Measurements from ENCODE around the gene LCE6A.

LCE6A gene, protein sequence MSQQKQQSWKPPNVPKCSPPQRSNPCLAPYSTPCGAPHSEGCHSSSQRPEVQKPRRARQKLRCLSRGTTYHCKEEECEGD

DNA sequence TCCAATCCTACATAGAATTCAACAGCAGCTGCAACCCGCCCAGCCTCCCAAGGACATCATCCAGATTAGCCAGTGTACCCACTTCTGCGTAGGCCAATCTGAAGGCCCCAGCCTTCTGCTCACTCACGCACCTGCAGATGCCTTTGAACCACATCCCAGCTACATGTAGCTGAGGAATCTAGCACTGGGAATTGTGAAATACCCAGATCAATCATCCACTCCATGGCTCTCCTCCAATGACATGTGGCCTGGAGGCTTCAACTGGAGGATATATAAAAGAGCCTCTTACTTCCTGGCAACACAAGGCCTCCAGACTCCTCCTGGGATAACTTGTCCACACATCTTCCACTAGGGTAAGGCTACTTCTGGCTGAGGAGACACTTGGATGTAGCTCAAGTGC lies at the start of gene LCE6A:
Gene LCE6A (plus strand): TSS at position 301 of the 400 bp plus-strand sequence. CDS start 665 bp downstream, outside the sequence.
- no peak for DNase-seq

DNA sequence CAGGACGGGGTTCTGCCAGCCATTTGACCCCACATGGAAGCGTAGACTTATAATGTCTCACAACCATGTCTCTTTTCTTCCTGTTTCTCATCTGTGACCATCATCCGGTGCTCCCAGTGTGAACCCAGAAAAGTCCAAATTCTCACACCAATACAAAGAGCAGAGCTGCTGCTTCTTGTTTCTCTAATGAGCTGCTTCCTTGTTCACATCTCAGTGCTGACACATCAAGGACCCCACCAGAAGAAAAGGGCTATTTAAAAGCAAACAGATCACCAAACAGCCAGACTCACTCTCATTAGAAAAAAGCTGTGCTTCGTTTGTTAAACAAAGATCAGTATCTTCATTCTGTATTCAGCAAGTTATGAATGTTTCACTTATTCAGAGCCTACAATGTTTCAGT lies 47.0 kb upstream of the LCE6A start:
- no peak for DNase-seq

- no peak for DNase-seq
Measured at GRCh38 chr1:152796421-152796820, 46.2 kb upstream of the LCE6A start, which contains the start of gene LCE1D. TSS of gene LCE1D (plus strand) at chr1:152796721. CDS start at chr1:152797795, 1,074 bp downstream.

- no peak for DNase-seq
Measured at GRCh38 chr1:152801333-152801732, 41.3 kb upstream of the LCE6A start.

GRCh38 chr1:152806576-152806975 lies 36.1 kb upstream of the LCE6A start, which contains the start of gene LCE1C:
TSS of gene LCE1C (minus strand) at chr1:152806651. CDS start at chr1:152805478, 1,173 bp downstream.
- DNase-seq = no peak

GRCh38 chr1:152811050-152811449 lies 31.6 kb upstream of the LCE6A start:
- DNase-seq = no peak

- DNase-seq = no peak
Measured at GRCh38 chr1:152811671-152812070, 31.0 kb upstream of the LCE6A start, which contains the start of gene LCE1B. TSS of gene LCE1B (plus strand) at chr1:152811971. CDS start at chr1:152812447, 476 bp downstream.

DNA sequence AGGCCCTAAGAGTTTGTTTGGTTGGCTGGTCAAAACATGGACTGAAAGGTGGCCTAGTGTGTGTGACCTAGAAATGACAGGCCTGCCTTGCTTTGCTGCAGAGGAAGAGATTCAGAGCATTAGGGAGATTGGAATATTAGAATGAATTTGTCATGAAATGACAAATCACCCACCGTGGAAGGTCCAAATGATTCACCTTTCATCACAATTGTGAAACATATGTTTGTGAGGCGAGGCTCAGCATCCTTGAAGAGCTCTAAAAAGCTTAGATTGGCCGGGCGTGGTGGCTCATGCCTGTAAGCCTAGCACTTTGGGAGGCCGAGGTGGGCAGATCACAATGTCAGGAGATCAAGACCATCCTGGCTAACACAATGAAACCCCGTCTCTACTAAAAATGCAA lies 25.3 kb upstream of the LCE6A start:
- DNase-seq = no peak

- DNase-seq = no peak
Measured at GRCh38 chr1:152823294-152823693, 19.4 kb upstream of the LCE6A start.

DNA sequence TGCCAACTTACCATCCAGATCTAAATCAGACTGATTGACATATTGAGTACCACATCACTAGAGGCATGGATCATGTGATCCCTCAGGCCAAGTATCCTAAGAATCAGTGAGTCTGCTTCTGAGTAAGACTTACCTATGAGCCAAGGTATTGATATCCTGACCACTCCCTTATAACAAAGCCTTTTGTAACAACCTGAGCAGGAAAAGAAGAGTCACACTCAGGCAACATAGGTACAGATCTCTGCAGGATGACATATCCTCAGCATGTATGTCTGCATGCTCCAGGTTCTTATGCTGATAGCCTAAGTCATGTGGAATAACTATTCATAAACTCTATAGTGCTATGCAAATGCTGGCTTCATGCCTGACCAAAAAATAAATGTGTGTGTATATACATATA lies 17.7 kb upstream of the LCE6A start:
- DNase-seq = no peak

- no peak for DNase-seq
Measured at GRCh38 chr1:152827173-152827572, 15.5 kb upstream of the LCE6A start, which contains the start of gene LCE1A. TSS of gene LCE1A (plus strand) at chr1:152827473. CDS start at chr1:152827473, 0 bp downstream.

DNA sequence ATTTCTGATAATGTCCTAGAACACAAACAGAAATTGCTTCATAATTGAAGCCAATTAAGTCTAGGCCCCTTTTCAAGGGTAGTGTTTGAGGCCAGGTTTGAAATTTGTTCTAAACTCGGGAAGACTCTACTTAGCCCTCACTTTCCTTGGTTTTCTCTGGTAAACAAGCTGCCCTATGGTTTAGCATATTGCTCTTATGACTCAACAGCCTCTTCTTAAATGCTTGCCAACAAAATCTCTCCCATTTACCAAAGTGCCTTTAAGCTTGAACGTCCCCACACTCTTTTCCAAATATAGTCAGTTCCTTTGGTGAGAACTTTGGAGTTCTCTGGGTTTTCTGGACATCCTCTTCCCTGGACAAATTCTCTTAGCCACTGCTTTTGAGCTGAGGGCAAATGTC lies 5.8 kb upstream of the LCE6A start:
- DNase-seq = no peak

GRCh38 chr1:152855661-152856060 lies 13.0 kb downstream of the LCE6A start:
- no peak for DNase-seq

DNA sequence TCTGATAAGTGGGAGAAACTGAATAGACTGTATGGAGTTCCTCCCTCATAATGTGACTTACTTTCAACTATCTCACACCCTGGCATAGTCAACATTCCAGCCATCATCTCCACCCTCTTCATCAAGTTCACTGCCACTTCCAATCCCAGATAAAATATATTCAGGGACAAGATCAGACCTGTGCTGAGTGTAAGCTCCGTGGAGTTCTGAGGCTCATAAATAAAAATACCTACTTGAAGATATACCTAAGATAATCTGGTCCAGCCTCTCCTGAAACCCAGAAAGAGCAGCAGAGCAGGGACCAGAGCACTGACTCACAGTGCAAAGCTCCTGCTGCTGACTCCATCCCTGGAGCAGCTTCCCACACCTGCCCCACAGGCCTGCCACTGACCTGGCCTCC lies 15.4 kb downstream of the LCE6A start:
- DNase-seq = no peak

- DNase-seq = no peak
Measured at GRCh38 chr1:152859696-152860095, 17.0 kb downstream of the LCE6A start, which contains the start of gene LCE7A. TSS of gene LCE7A (plus strand) at chr1:152859996. CDS start at chr1:152860698, 702 bp downstream.

GRCh38 chr1:152860129-152860528 lies 17.5 kb downstream of the LCE6A start:
- DNase-seq = no peak

GRCh38 chr1:152861374-152861773 lies 18.7 kb downstream of the LCE6A start:
- DNase-seq = no peak

DNA sequence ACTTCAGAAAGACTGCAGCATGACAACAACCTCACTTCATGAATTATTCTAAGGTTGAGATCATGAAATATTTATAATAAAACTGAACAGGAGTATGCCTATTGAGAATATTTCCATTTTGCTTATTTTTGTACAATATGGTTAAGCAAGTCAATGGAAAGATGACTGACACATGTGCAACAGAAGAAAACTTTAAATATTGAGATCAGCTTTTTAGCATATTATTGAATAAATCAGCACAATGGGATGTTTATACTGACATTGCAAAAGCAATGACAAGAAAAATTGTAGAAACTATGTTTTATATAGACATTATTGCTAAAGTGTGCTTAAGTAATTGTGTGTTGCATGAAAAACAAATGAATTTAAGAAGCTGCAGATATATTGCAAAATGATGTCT lies 21.8 kb downstream of the LCE6A start:
- DNase-seq = no peak

- DNase-seq = no peak
Measured at GRCh38 chr1:152866321-152866720, 23.7 kb downstream of the LCE6A start.

DNA sequence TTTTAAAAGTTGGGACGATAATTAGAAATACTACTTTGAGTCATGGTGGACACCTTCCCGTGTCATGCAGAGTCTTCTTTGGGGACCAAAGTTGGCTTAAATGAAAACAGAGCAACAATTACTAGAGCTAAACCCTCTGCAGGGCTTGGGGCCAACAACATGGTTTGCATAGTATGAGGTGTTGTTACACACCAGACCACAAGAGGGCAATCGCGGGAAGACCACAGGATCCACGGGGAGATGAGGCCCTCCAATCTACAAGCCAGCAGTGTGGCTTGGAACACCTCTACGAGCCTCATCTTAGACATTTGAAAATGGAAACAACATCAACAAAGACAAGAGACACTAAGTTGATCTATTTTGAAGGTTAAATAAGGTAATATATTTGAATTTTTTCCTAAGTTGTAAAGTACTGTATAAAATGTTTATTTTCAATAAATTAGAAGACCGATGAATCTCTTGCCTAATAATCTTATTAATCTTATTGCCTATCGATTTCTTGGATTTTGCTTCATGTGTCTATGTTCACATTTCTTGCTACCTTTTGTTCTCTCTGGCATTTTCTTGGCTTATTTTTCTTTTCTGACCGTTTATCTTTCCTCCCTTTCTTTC lies 27.3 kb downstream of the LCE6A start:
- peak; percentile 58 for DNase-seq

GRCh38 chr1:152870831-152871730 lies 28.4 kb downstream of the LCE6A start:
- no peak for DNase-seq

DNA sequence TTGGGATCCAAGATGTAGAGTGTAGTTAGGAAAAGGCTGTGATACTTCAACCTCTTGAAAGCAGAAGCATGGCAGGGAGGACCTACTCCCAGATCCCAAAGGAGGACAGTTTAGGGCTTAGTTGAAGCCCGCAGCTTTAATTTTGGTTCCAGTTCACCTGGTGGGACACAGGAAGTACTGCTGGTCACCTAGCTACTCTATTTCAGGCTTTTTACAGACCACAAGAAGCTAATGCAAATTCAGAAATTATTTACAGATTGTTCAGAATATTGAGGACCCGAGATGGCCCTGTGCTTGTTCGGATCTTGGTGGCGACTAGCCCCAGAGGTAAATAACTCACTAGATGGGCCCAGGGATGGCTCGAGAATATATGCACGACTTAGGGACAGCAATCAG lies 29.1 kb downstream of the LCE6A start:
- DNase-seq = no peak

- no peak for DNase-seq
Measured at GRCh38 chr1:152873495-152873894, 30.8 kb downstream of the LCE6A start.

DNA sequence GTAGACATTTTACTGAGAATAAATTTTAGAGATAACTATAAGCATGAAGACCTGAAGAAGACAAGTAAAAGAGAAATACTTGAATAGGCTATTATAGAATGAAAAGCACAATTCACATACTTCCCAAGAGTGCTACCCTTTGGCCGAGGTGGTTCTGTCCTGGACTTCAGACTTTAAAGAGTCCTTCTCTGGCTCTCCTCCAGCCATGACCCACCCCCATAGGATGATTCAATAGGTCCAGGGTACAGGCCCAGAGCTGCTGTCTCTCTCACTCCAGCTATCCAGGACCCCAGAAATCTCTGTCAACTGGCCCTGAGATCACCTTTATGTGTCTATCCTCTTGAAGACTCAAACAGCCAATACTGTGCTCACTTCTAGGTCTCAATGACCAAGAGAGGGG lies 34.2 kb downstream of the LCE6A start:
- no peak for DNase-seq

Measured in stimulated activated CD4-positive, alpha-beta T cell treated with anti-CD3 and anti-CD28 coated beads, Interleukin-1b, Interleukin-23, amount 100 ng/mL, for 48 hours (primary cell).